Activated T-helper 1 cell treated with anti-CD3 and anti-CD28 coated beads, Interleukin-12 subunit alpha, Interleukin-12 subunit beta, Interleukin-2, Interleukin-4 antibody, amounts not matched to agents 30 ng/mL and 10 ng/mL and 1 ng/mL, durations not matched to agents 14 hours and 24 hours and 36 hours (primary cell): ENCODE measurements around the gene MTFP1. TPM values are rescaled to one million over a fixed set of nuclear protein-coding genes. Genes with fewer than 3 reads are reported as not detected.

ENCODE experiments used
- DNase-seq: peaks from one replicate; pipeline ENCODE4 v3.0.0; 2021; ENCODE audit warnings: low spot score
- H3K27ac Mint-ChIP-seq: one replicate; pipeline ENCODE4 v1.8.0; 2021; ENCODE audit warnings: mild to moderate bottlenecking, mixed read lengths
- H3K27me3 Mint-ChIP-seq: one replicate; pipeline ENCODE4 v1.8.0; 2022; ENCODE audit warnings: mild to moderate bottlenecking, moderate library complexity, mixed read lengths; ENCODE audit not compliant: insufficient read depth
- H3K36me3 Mint-ChIP-seq: one replicate; pipeline ENCODE4 v1.8.0; 2021; ENCODE audit warnings: low read depth, mixed read lengths
- H3K4me1 Mint-ChIP-seq: one replicate; pipeline ENCODE4 v1.8.0; 2021; ENCODE audit warnings: low read depth, mixed read lengths
- H3K4me3 Mint-ChIP-seq: one replicate; pipeline ENCODE4 v1.8.0; 2021; ENCODE audit warnings: mild to moderate bottlenecking, moderate library complexity, mixed read lengths
- H3K9me3 Mint-ChIP-seq: one replicate; pipeline ENCODE4 v1.8.0; 2021; ENCODE audit warnings: mixed read lengths
- intact Hi-C: fragments of 100-400 bp; cut with micrococcal nuclease; formaldehyde crosslinking; loops from one replicate; pipeline ENCODE4 v1.15.1; 2024
- total RNA-seq: library from RNA; stranded (reverse); gene quantifications from 2 replicates; pipeline ENCODE4 v1.2.3, GENCODE V29; 2022

Gene MTFP1
- total RNA-seq, 1 donor from 2014 or later = 72.9 TPM

DNA sequence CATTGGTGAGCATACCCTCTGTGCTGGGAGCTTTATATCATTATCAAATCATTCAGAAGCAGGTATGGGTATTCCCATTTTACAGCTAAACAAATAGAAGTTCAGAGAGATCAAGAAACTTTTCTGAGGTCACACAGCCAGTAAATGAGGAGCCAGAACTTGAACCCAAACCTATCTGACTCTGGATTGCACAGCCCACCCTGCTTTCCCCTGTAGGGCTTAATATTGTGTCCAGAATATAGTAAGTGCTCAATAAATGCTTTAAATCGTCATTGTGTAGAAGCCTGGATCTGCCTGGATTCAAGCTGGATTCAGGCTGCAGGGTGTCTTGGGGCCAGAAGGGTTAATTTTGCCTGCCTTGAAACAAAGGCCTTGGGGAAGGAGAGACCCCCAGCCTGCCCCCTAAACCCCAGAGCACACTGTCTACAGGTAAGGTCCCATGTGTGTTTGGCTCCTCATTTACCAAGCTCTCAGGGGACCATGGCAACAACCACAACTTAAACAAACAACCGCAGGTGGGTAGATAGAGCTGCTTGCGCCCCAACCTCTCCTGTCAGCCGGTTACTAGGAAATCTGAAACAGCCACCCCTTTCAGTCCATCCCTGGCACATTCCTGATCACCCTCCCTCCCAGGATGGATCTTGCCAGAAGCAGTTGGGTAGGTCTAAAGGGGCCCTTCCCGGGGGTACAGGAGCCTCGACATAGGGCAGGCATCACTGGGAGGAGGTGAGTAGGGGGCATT is 49.3 kb downstream of the MTFP1 start:
- Mint-ChIP-seq H3K27ac (no peak overlapping the region), H3K27me3 (peaks cover 3% of the 10 kb centered on the region)
- DNase-seq = no peak

More for the DNA sequence above, 49.3 kb downstream of the MTFP1 start:
- intact Hi-C loops = no loop called here
- Mint-ChIP-seq H3K4me3 (no peak overlapping the region), H3K9me3 (no peaks in the 10 kb centered on the region), H3K36me3 (no peaks in the 10 kb centered on the region), H3K4me1 (peaks cover 7% of the 10 kb centered on the region)

Other genes with a start within 250 kb of the MTFP1 start
- gene LIF, start 179.0 kb upstream of the MTFP1 start, total RNA-seq = 450 and 455 TPM in 2 replicates
- 76.7 and 78.3 TPM in 2 replicates for gene OSM, start 158.9 kb upstream of the MTFP1 start, total RNA-seq
- gene CASTOR1, start 136.3 kb upstream of the MTFP1 start, total RNA-seq = 5.6 and 8.8 TPM in 2 replicates
- gene TBC1D10A, start 98.8 kb upstream of the MTFP1 start, total RNA-seq = 17.3 and 24.9 TPM in 2 replicates
- gene SF3A1, start 68.9 kb upstream of the MTFP1 start, total RNA-seq = 308 and 310 TPM in 2 replicates
- gene CCDC157, start 68.8 kb upstream of the MTFP1 start, total RNA-seq = 2.4 and 3.0 TPM in 2 replicates
- 10.3 and 13.2 TPM in 2 replicates for gene RNF215, start 38.4 kb upstream of the MTFP1 start, total RNA-seq
- 25.6 and 27.0 TPM in 2 replicates for gene SEC14L2, start 28.8 kb upstream of the MTFP1 start, total RNA-seq
- not detected in 2 replicates for gene SEC14L3, start 46.2 kb downstream of the MTFP1 start, total RNA-seq
- gene SEC14L4, start 79.9 kb downstream of the MTFP1 start, total RNA-seq = not detected in 2 replicates
- not detected in 2 replicates for gene SEC14L6, start 121.0 kb downstream of the MTFP1 start, total RNA-seq
- not detected in 2 replicates for gene GAL3ST1, start 148.9 kb downstream of the MTFP1 start, total RNA-seq
- gene PES1, start 166.1 kb downstream of the MTFP1 start, total RNA-seq = 168 and 169 TPM in 2 replicates
- 0.23 and 0.34 TPM in 2 replicates for gene TCN2, start 181.4 kb downstream of the MTFP1 start, total RNA-seq
- gene SLC35E4, start 210.0 kb downstream of the MTFP1 start, total RNA-seq = 8.2 and 8.3 TPM in 2 replicates
- gene DUSP18, start 242.1 kb downstream of the MTFP1 start, total RNA-seq = 9.6 and 9.8 TPM in 2 replicates